H1 (cell line): ENCODE results near the gene CHTF8. TPM values are rescaled to one million over a fixed set of nuclear protein-coding genes. Genes with fewer than 3 reads are reported as not detected.
A peak's percentile ranks its signal among the peaks of the same experiment; 100 is the strongest.

ENCODE experiments used
- BACH1 ChIP-seq: IDR thresholded peaks from 2 replicates; pipeline ENCODE4 v1.6.1; 2012; ENCODE audit warnings: low read length, improper control_type of control experiment
- CBX5 ChIP-seq: fragments of 300-800, 300-1000 bp; sonication (generic); IDR thresholded peaks from 2 replicates; pipeline ENCODE4 v1.7.1; 2016; ENCODE audit warnings: antibody characterized with exemption, low read length, low read depth
- CHD7 ChIP-seq: fragments of 300-600 bp; sonication (generic); IDR thresholded peaks from 2 replicates; pipeline ENCODE4 v1.7.1; 2012; ENCODE audit warnings: low read length, moderate library complexity, mild to moderate bottlenecking, inconsistent platforms; ENCODE audit not compliant: insufficient replicate concordance
- HDAC6 ChIP-seq: IDR thresholded peaks from one replicate; pipeline ENCODE4 v1.7.1; 2012; ENCODE audit warnings: low read depth, mild to moderate bottlenecking, inconsistent platforms, low read length, moderate library complexity
- KDM1A ChIP-seq: fragments of 200-600, 300-600 bp; sonication (generic); IDR thresholded peaks from 2 replicates; pipeline ENCODE4 v1.7.1; 2016; ENCODE audit warnings: mild to moderate bottlenecking, low read length, borderline replicate concordance
- NRF1 ChIP-seq: IDR thresholded peaks from 2 replicates; pipeline ENCODE4 v1.6.1; 2011; ENCODE audit warnings: mild to moderate bottlenecking, low read depth, low read length, improper control_type of control experiment
- SIN3A ChIP-seq, 2 experiments: IDR thresholded peaks in 1 of 2; conservative IDR thresholded peaks in 1 of 2; 2 replicates each; pipeline ENCODE4 v1.6.1; 2011 to 2012; ENCODE audit warnings: low read length in 2 of 2, improper control_type of control experiment in 1 of 2, low read depth in 1 of 2, mild to moderate bottlenecking in 1 of 2
- SRF ChIP-seq: IDR thresholded peaks from 2 replicates; pipeline ENCODE4 v1.6.1; 2011; ENCODE audit warnings: mild to moderate bottlenecking, low read depth, low read length, moderate library complexity
- SUZ12 ChIP-seq: fragments of 200-600 bp; sonication (generic); IDR thresholded peaks from 2 replicates; pipeline ENCODE4 v1.6.1; 2012; ENCODE audit warnings: mild to moderate bottlenecking, inconsistent platforms, low read length, moderate library complexity, mixed read lengths
- YY1 ChIP-seq: IDR thresholded peaks from 2 replicates; pipeline ENCODE4 v1.6.1; 2011; ENCODE audit warnings: low read depth, mild to moderate bottlenecking, low read length
- polyA plus RNA-seq, 7 experiments: library from polyadenylated mRNA; depleted of rRNA in 3 of 7; stranded (reverse) in 5 of 7; unstranded in 2 of 7; fragments of >200 nt in 5 of 7; fragments of 200-250 nt in 2 of 7; gene quantifications; 1 replicate in 5 of 7; 2 replicates in 1 of 7; 4 replicates in 1 of 7; pipeline versions ENCODE4 v1.2.1 to v1.2.3, GENCODE V29; 2011 to 2013; ENCODE audit warnings: missing spikeins in 2 of 7, mixed read lengths in 2 of 7
- total RNA-seq: library from RNA; stranded (reverse); fragmentation: NEBNext Ultra II Directional; extraction: Animal tissue kit (Norgen Biotek cat#: 25700); gene quantifications from 2 replicates; pipeline ENCODE4 v1.2.1, GENCODE V29; 2021

Gene CHTF8
- total and polyA plus RNA-seq, 2 of the 8 experiments (the other 6 are each of a cell fraction or from before 2014, with no cell fraction given), result 114 to 138 TPM

- TF ChIP-seq CHD7 (peak; percentile 48), YY1 (no peak), HDAC6 (no peak), SUZ12 (no peak; the same call in 1 of the 2 replicates), NRF1 (no peak), CBX5 (no peak), SRF (no peak), BACH1 (0 out of 2 replicates have a peak, but pooled peaks have one; percentile 38), KDM1A (no peak), SIN3A (conservative IDR thresholded peaks at IDR 0.05 in 1 of 2, IDR thresholded peaks at IDR 0.05 in 1 of 2; ENCODE audit: low read depth in 1 of 2, low read length in 2 of 2) (peak; percentile 95 to 97)
Measured at GRCh38 chr16:69105501-69106361, 26.7 kb downstream of the CHTF8 start, which contains the start of gene HAS3 (continued).
